ENCODE results near the gene PLVAP.

DNA sequence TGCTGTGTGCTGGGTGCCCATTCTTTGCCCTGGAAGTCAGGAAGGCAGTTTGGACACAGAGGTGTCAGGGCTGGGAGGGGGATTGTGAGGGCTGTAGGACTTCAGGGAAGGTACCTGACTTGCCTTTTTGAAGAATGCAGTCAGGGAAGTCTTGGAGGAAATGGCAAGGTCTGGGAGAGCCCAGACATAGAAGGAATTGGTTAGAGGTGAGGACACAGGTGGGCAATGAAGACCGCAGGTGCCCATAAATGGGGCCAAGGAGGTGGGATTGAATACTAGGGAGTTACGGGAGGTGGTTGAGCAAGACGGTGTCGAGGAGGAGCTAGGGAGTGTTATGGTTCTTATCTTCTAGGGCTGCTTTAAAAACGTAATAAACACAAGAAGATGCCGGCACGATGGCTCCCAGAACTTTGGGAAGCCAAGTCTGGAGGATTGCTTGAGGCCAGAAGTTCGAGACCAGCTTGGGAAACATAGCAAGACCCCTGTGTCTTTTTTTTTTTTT, 69.2 kb downstream of the PLVAP start:
- TF ChIP-seq, protein P1, sequence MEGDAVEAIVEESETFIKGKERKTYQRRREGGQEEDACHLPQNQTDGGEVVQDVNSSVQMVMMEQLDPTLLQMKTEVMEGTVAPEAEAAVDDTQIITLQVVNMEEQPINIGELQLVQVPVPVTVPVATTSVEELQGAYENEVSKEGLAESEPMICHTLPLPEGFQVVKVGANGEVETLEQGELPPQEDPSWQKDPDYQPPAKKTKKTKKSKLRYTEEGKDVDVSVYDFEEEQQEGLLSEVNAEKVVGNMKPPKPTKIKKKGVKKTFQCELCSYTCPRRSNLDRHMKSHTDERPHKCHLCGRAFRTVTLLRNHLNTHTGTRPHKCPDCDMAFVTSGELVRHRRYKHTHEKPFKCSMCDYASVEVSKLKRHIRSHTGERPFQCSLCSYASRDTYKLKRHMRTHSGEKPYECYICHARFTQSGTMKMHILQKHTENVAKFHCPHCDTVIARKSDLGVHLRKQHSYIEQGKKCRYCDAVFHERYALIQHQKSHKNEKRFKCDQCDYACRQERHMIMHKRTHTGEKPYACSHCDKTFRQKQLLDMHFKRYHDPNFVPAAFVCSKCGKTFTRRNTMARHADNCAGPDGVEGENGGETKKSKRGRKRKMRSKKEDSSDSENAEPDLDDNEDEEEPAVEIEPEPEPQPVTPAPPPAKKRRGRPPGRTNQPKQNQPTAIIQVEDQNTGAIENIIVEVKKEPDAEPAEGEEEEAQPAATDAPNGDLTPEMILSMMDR (IDR thresholded peaks at IDR 0.05), result no peak
- no peak for TF ChIP-seq EP300 (IDR thresholded peaks at IDR 0.05)
